Neuronal stem cell (in vitro differentiated cells): ENCODE results near the gene DACT2.
A peak's percentile ranks its signal among the peaks of the same experiment; 100 is the strongest.

Experiments used
- DNase-seq: peaks from one replicate; pipeline ENCODE4 v3.0.0-alpha.2; 2013; ENCODE audit warnings: low spot score
- H2AFZ ChIP-seq: one replicate; pipeline ENCODE4 v1.6.1; 2013; ENCODE audit warnings: mild to moderate bottlenecking, low read length, inconsistent platforms
- H2AK5ac ChIP-seq: 2 replicates; pipeline ENCODE4 v1.6.1; 2013; ENCODE audit warnings: low read depth, mild to moderate bottlenecking, inconsistent platforms, low read length, moderate library complexity, mixed read lengths
- H2BK120ac ChIP-seq: 2 replicates; pipeline ENCODE4 v1.6.1; 2013; ENCODE audit warnings: low read depth, mild to moderate bottlenecking, inconsistent platforms, low read length, moderate library complexity, mixed read lengths
- H2BK12ac ChIP-seq: one replicate; pipeline ENCODE4 v1.6.1; 2013; ENCODE audit warnings: low read length, inconsistent platforms
- H2BK15ac ChIP-seq: 2 replicates; pipeline ENCODE4 v1.6.1; 2013; ENCODE audit warnings: mild to moderate bottlenecking, low read length, inconsistent platforms, mixed read lengths
- H2BK5ac ChIP-seq: one replicate; pipeline ENCODE4 v1.6.1; 2013; ENCODE audit warnings: inconsistent platforms, mild to moderate bottlenecking, low read length, moderate library complexity
- H3K14ac ChIP-seq: one replicate; pipeline ENCODE4 v1.6.1; 2013; ENCODE audit warnings: low read length, inconsistent platforms
- H3K18ac ChIP-seq: 2 replicates; pipeline ENCODE4 v1.6.1; 2013; ENCODE audit warnings: low read length, inconsistent platforms
- H3K23ac ChIP-seq: 2 replicates; pipeline ENCODE4 v1.6.1; 2013; ENCODE audit warnings: low read depth, mild to moderate bottlenecking, mixed read lengths, low read length, inconsistent platforms; ENCODE audit not compliant: poor library complexity
- H3K27ac ChIP-seq: replicated peaks from 3 replicates; pipeline ENCODE4 v1.5.1; 2013; ENCODE audit warnings: low read length, inconsistent platforms
- H3K27me3 ChIP-seq, 3 experiments: 2 replicates each; pipeline ENCODE4 v1.6.1; 2013; ENCODE audit warnings: low read length in 3 of 3, mild to moderate bottlenecking in 2 of 3, inconsistent platforms in 1 of 3, low read depth in 1 of 3, mixed read lengths in 1 of 3, moderate library complexity in 1 of 3; ENCODE audit not compliant: control insufficient read depth in 3 of 3, insufficient read depth in 3 of 3
- H3K36me3 ChIP-seq, 2 donors: replicated peaks in 1 of 2; 2 replicates each; pipeline ENCODE4 v1.6.1; 2013; ENCODE audit warnings: low read length in 2 of 2; ENCODE audit not compliant: control insufficient read depth in 2 of 2, insufficient read depth in 2 of 2
- H3K4ac ChIP-seq: 2 replicates; pipeline ENCODE4 v1.6.1; 2013; ENCODE audit warnings: inconsistent platforms, mild to moderate bottlenecking, low read length, moderate library complexity
- H3K4me1 ChIP-seq, 2 donors: 1 replicate in 1 of 2; 2 replicates in 1 of 2; pipeline ENCODE4 v1.6.1; 2013; ENCODE audit warnings: low read length in 2 of 2, low read depth in 1 of 2; ENCODE audit not compliant: control insufficient read depth in 2 of 2, insufficient read depth in 1 of 2
- H3K4me2 ChIP-seq: one replicate; pipeline ENCODE4 v1.6.1; 2013; ENCODE audit warnings: mild to moderate bottlenecking, low read length, inconsistent platforms; ENCODE audit not compliant: insufficient read depth, poor library complexity, severe bottlenecking
- H3K4me3 ChIP-seq, 2 donors: 2 replicates each; pipeline ENCODE4 v1.5.1; 2013; ENCODE audit warnings: low read length in 2 of 2, mild to moderate bottlenecking in 2 of 2, inconsistent platforms in 1 of 2, moderate library complexity in 1 of 2
- H3K79me1 ChIP-seq: one replicate; pipeline ENCODE4 v1.6.1; 2013; ENCODE audit warnings: low read depth, mild to moderate bottlenecking, inconsistent platforms, low read length, moderate library complexity
- H3K9ac ChIP-seq: one replicate; pipeline ENCODE4 v1.6.1; 2013; ENCODE audit warnings: mild to moderate bottlenecking, low read depth, low read length, inconsistent platforms; ENCODE audit not compliant: poor library complexity
- H3K9me3 ChIP-seq, 2 donors: replicated peaks in 1 of 2; 2 replicates each; pipeline versions ENCODE3 to v1.6.1; 2013; ENCODE audit warnings: low read length in 2 of 2, mild to moderate bottlenecking in 2 of 2, inconsistent platforms in 1 of 2, low read depth in 1 of 2, mixed read lengths in 1 of 2, moderate library complexity in 1 of 2; ENCODE audit not compliant: control insufficient read depth in 2 of 2, insufficient read depth in 1 of 2
- H4K8ac ChIP-seq: one replicate; pipeline ENCODE4 v1.6.1; 2013; ENCODE audit warnings: low read depth, mild to moderate bottlenecking, inconsistent platforms, low read length, moderate library complexity
- H4K91ac ChIP-seq: one replicate; pipeline ENCODE4 v1.6.1; 2013; ENCODE audit warnings: low read length, low read depth, mild to moderate bottlenecking, inconsistent platforms; ENCODE audit not compliant: poor library complexity
- WGBS, 2 donors: extraction: QIAGEN DNeasy Blood & Tissue Kit; methylation state at CpG; one replicate each; pipeline ENCODE4 v1.1.7; 2013; ENCODE audit warnings: missing lambda C conversion rate in 2 of 2, mixed read lengths in 1 of 2; ENCODE audit not compliant: insufficient read length in 2 of 2, insufficient replicate concordance in 1 of 2; ENCODE audit errors: extremely low coverage in 2 of 2; 5-methylcytosine and 5-hydroxymethylcytosine counted together

The DACT2 gene

DNA sequence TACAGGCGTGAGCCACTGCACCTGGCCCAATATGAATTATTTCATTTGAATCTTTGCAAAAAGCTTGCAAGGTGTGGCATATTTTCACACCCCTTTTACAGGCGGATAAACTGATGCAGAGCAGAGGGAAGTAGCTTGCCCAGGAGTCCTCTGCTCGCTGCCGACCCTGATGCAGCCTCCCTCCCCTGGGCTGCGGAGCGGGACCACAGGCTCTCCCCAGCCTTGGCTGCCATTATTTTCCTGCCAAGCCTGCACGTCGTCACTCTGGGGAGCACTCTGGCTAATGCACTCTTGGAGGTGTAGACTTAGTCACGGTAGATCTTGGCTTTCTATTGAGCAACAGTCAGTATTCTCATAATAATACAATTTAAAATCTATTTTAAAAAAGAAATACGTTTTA, 34.8 kb upstream of the DACT2 start:
- Histone ChIP-seq H3K4me3 (no peak overlapping the region), H2AFZ (no peak overlapping the region), H3K79me1 (no peaks in the 10 kb centered on the region), H2BK5ac (no peak overlapping the region), H3K18ac (no peak overlapping the region), H2BK12ac (no peak overlapping the region), H2BK120ac (no peak overlapping the region), H2BK15ac (no peak overlapping the region), H3K27me3 (no peaks in the 10 kb centered on the region), H4K91ac (no peak overlapping the region), H3K4ac (no peak overlapping the region), H2AK5ac (no peak overlapping the region), H3K9ac (no peak overlapping the region), H3K23ac (no peak overlapping the region), H3K4me2 (no peak overlapping the region), H3K4me1 (peaks cover 1 to 4% of the 10 kb centered on the region in 2 donors), H3K27ac (no peak overlapping the region), H4K8ac (no peak overlapping the region), H3K36me3 (no peaks in the 10 kb centered on the region), H3K9me3 (no peaks in the 10 kb centered on the region), H3K14ac (no peak overlapping the region)
- DNase-seq, result no peak
- WGBS, 2 donors, result no CpG with 5 or more reads among the region's 10 CpGs

DNA sequence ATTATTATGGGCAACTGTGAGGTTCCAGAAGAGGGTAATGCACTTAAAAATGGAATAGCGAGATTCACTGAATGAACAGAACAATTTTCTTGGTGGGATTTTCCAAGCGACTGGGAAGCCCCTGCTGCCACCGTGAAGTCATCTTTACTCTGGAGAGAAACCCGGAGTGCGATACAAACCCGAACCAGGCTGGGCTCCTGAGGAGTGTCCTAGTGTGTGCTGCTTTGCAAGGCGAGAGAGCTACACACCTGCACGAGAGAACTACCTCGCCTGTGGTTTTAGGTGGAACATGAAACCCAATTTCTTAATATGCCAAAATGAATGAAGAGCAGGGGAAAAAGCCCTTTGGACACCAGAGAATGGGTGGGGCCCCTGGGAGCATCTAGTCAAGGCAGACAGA, 33.5 kb upstream of the DACT2 start:
- H2AFZ ChIP-seq, result no peak overlapping the region
- no peak overlapping the region for H4K8ac ChIP-seq
- no peak overlapping the region for H3K4ac ChIP-seq
- H2BK120ac ChIP-seq, result no peak overlapping the region
- no peaks in the 10 kb centered on the region for H3K79me1 ChIP-seq
- H2BK5ac ChIP-seq, result no peak overlapping the region
- no peak overlapping the region for H2BK12ac ChIP-seq
- WGBS, 2 donors, result no CpG with 5 or more reads among the region's 9 CpGs
- no peak for DNase-seq
- no peak overlapping the region for H4K91ac ChIP-seq
- no peaks in the 10 kb centered on the region for H3K9me3 ChIP-seq
- peaks cover 1 to 4% of the 10 kb centered on the region in 2 donors for H3K4me1 ChIP-seq
- H3K27me3 ChIP-seq, result no peaks in the 10 kb centered on the region
- H2BK15ac ChIP-seq, result no peak overlapping the region
- no peak overlapping the region for H3K23ac ChIP-seq
- no peak overlapping the region for H3K4me2 ChIP-seq
- H3K27ac ChIP-seq, result no peak overlapping the region
- H3K36me3 ChIP-seq, result no peaks in the 10 kb centered on the region
- no peak overlapping the region for H3K9ac ChIP-seq
- H3K4me3 ChIP-seq, result no peak overlapping the region
- no peak overlapping the region for H3K18ac ChIP-seq
- no peak overlapping the region for H2AK5ac ChIP-seq
- no peak overlapping the region for H3K14ac ChIP-seq

DNA sequence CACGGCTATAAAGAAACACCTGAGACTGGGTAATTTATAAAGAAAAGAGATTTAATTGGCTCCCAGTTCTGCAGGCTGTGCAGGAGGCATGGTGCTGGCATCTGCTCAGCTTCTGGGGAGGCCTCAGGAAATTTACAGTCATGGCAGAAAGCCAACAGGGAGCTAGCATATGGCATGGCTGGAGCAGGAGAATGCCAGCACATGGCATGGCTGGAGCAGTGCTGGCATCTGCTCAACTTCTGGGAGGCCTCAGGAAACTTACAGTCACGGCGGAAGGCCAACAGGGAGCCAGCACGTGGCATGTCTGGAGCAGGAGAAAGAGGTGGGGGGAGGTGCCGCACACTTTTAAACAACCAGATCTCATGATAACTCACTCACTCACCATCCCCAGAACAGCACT, 32.5 kb upstream of the DACT2 start:
- Histone ChIP-seq H3K18ac (peak overlapping the region; percentile 28), H4K8ac (no peak overlapping the region), H3K36me3 (no peaks in the 10 kb centered on the region), H2AFZ (no peak overlapping the region), H2AK5ac (no peak overlapping the region), H4K91ac (no peak overlapping the region), H3K14ac (no peak overlapping the region), H3K27ac (no peak overlapping the region), H3K79me1 (no peaks in the 10 kb centered on the region), H2BK120ac (no peak overlapping the region), H3K9ac (no peak overlapping the region), H2BK12ac (no peak overlapping the region), H3K9me3 (no peaks in the 10 kb centered on the region), H3K4ac (no peak overlapping the region), H3K4me3 (no peak overlapping the region), H3K4me2 (no peak overlapping the region), H3K23ac (peak overlapping the region; percentile 89), H2BK15ac (no peak overlapping the region), H3K4me1 (peaks cover 1 to 4% of the 10 kb centered on the region in 2 donors), H2BK5ac (no peak overlapping the region), H3K27me3 (no peaks in the 10 kb centered on the region)
- no peak for DNase-seq
- WGBS, 2 donors, result no CpG with 5 or more reads among the region's 5 CpGs

GRCh38 chr6:168349718-168350210, 30.2 kb upstream of the DACT2 start:
- Histone ChIP-seq H4K8ac (no peak overlapping the region), H3K18ac (no peak overlapping the region), H2BK5ac (no peak overlapping the region), H3K27ac (no peak overlapping the region), H3K14ac (no peak overlapping the region), H2BK15ac (no peak overlapping the region), H3K27me3 (no peaks in the 10 kb centered on the region), H3K4me3 (no peak overlapping the region), H3K4me1 (peaks cover 1 to 2% of the 10 kb centered on the region in 2 donors), H2BK12ac (no peak overlapping the region), H3K36me3 (no peaks in the 10 kb centered on the region), H3K9ac (no peak overlapping the region), H4K91ac (no peak overlapping the region), H2AFZ (no peak overlapping the region), H3K4me2 (no peak overlapping the region), H3K23ac (no peak overlapping the region), H3K79me1 (no peaks in the 10 kb centered on the region), H2BK120ac (no peak overlapping the region), H3K9me3 (no peaks in the 10 kb centered on the region), H3K4ac (no peak overlapping the region), H2AK5ac (no peak overlapping the region)
- WGBS, 2 donors, result no CpG with 5 or more reads among the region's 4 CpGs
- no peak for DNase-seq
